ENCODE results near the gene GK. TPM values are rescaled to one million over a fixed set of nuclear protein-coding genes. Genes with fewer than 3 reads are reported as not detected.

Gene GK
- total RNA-seq, 1 experiment from 2014 or later, result 9.8 TPM

DNA sequence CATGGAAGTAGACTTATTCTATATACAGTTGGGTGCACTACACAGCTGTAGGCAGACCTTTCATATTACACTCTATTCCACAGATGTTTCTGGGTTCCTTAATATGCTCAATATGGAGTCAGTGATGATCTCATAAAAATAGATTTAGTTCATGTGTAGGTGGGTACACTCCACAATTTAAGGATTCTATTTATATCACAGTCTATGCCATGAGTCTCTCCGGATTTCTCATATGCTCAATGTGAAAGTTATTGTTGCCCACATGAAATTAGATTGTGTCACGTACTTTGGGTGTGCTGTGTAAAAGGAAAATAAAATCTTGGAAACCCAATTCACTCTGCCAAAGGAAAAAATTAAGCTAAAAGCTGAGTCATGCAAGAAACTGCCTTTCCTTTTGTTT is 43.2 kb upstream of the GK start:
- Histone ChIP-seq H3K27ac (ENCODE audit: insufficient read length, low read depth, low read length) (no peak overlapping the region), H3K56ac (ENCODE audit: insufficient read length, low read depth, low read length) (no peak overlapping the region), H3K14ac (ENCODE audit: insufficient read depth, low read length) (no peak overlapping the region), H2BK12ac (ENCODE audit: insufficient read length, low read depth, low read length) (no peak overlapping the region), H3K79me1 (ENCODE audit: insufficient read depth, low read depth, low read length, poor library complexity, severe bottlenecking) (no peaks in the 10 kb centered on the region), H4K91ac (ENCODE audit: insufficient read length, low read depth, low read length) (no peak overlapping the region), H4K5ac (ENCODE audit: insufficient read length, low read depth, low read length) (no peak overlapping the region), H3K9ac (ENCODE audit: extremely low read depth, insufficient read length, low read length) (no peak overlapping the region), H2AK5ac (ENCODE audit: insufficient read length, low read length) (no peak overlapping the region), H2BK120ac (ENCODE audit: low read depth, low read length, poor library complexity, severe bottlenecking) (no peak overlapping the region), H4K8ac (replicated peaks; ENCODE audit: insufficient read length, low read depth, low read length) (no peak overlapping the region), H2BK5ac (ENCODE audit: insufficient read length, low read length) (no peak overlapping the region), H3K23ac (ENCODE audit: insufficient read length, low read depth, low read length) (no peak overlapping the region), H2BK15ac (ENCODE audit: low read depth, low read length) (no peak overlapping the region), H3K9me3 (ENCODE audit: control insufficient read depth, low read depth, low read length) (no peaks in the 10 kb centered on the region), H3K18ac (ENCODE audit: insufficient read length, low read depth, low read length) (no peak overlapping the region), H3T11ph (ENCODE audit: low read length) (no peak overlapping the region), H3K4ac (ENCODE audit: low read depth, low read length) (no peak overlapping the region), H2BK20ac (ENCODE audit: low read depth, low read length, poor library complexity, severe bottlenecking) (no peak overlapping the region), H3K23me2 (ENCODE audit: insufficient read length, low read depth, low read length, poor library complexity, severe bottlenecking) (no peaks in the 10 kb centered on the region), H3K27me3 (ENCODE audit: insufficient read depth, low read length) (no peaks in the 10 kb centered on the region; the same call in 1 of the 2 replicates), H3K4me2 (ENCODE audit: insufficient read depth, insufficient read length, low read length) (no peak overlapping the region), H3K79me2 (ENCODE audit: insufficient read depth, low read length) (no peaks in the 10 kb centered on the region), H3K4me1 (ENCODE audit: insufficient read depth, low read length) (no peaks in the 10 kb centered on the region), H4K20me1 (ENCODE audit: control insufficient read depth, insufficient read depth, insufficient read length) (no peaks in the 10 kb centered on the region), H2AFZ (ENCODE audit: low read length) (no peak overlapping the region)
- H3K4me1 Mint-ChIP-seq, result peaks cover 6 to 7% of the 10 kb centered on the region in 2 experiments
- H3K27me3 Mint-ChIP-seq (ENCODE audit: low read depth), result no peaks in the 10 kb centered on the region
- DNase-seq, result no peak
- WGBS (ENCODE audit: extremely low coverage, insufficient read length, low lambda C conversion rate), result no CpG with 5 or more reads among the region's 2 CpGs
- H3K27ac Mint-ChIP-seq, result 0 out of 7 replicates have a peak overlapping the region, but pooled peaks of 1 of the 3 experiments have one; percentile 23
- TF ChIP-seq, protein P1, sequence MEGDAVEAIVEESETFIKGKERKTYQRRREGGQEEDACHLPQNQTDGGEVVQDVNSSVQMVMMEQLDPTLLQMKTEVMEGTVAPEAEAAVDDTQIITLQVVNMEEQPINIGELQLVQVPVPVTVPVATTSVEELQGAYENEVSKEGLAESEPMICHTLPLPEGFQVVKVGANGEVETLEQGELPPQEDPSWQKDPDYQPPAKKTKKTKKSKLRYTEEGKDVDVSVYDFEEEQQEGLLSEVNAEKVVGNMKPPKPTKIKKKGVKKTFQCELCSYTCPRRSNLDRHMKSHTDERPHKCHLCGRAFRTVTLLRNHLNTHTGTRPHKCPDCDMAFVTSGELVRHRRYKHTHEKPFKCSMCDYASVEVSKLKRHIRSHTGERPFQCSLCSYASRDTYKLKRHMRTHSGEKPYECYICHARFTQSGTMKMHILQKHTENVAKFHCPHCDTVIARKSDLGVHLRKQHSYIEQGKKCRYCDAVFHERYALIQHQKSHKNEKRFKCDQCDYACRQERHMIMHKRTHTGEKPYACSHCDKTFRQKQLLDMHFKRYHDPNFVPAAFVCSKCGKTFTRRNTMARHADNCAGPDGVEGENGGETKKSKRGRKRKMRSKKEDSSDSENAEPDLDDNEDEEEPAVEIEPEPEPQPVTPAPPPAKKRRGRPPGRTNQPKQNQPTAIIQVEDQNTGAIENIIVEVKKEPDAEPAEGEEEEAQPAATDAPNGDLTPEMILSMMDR (conservative IDR thresholded peaks at IDR 0.05), result no peak
- H3K36me3 Mint-ChIP-seq (ENCODE audit: insufficient read depth in 1 of 3, low read depth in 3 of 3), result no peaks in the 10 kb centered on the region; a peak in 1 of 7 replicates
- peaks cover 0 to 37% of the 10 kb centered on the region in 2 experiments; a peak in 4 of 5 replicates for H3K9me3 Mint-ChIP-seq
- H3K4me3 Mint-ChIP-seq, result no peak overlapping the region
